GM19240 (cell line): ENCODE data around the gene UBL5.
"Not testable (repeated sequence)": the region's sequence is repeated elsewhere in the genome, so short reads cannot be mapped to it uniquely, and the experiment has no call there.

Experiments
- DNase-seq: peaks from one replicate; pipeline ENCODE4 v3.0.0; 2011; ENCODE audit warnings: low spot score; ENCODE audit not compliant: insufficient read length

The UBL5 gene

GRCh38 chr19:9827289-9828238 lies at the start of gene UBL5:
TSS of gene UBL5 (plus strand) at chr19:9827918. CDS start at chr19:9828338, 420 bp downstream.
- DNase-seq = peak; percentile 69

- DNase-seq = no peak
Observed at GRCh38 chr19:9782338-9782737, 45.4 kb upstream of the UBL5 start.

- DNase-seq = not testable (repeated sequence)
Observed at GRCh38 chr19:9784163-9784496, 43.6 kb upstream of the UBL5 start.

DNA sequence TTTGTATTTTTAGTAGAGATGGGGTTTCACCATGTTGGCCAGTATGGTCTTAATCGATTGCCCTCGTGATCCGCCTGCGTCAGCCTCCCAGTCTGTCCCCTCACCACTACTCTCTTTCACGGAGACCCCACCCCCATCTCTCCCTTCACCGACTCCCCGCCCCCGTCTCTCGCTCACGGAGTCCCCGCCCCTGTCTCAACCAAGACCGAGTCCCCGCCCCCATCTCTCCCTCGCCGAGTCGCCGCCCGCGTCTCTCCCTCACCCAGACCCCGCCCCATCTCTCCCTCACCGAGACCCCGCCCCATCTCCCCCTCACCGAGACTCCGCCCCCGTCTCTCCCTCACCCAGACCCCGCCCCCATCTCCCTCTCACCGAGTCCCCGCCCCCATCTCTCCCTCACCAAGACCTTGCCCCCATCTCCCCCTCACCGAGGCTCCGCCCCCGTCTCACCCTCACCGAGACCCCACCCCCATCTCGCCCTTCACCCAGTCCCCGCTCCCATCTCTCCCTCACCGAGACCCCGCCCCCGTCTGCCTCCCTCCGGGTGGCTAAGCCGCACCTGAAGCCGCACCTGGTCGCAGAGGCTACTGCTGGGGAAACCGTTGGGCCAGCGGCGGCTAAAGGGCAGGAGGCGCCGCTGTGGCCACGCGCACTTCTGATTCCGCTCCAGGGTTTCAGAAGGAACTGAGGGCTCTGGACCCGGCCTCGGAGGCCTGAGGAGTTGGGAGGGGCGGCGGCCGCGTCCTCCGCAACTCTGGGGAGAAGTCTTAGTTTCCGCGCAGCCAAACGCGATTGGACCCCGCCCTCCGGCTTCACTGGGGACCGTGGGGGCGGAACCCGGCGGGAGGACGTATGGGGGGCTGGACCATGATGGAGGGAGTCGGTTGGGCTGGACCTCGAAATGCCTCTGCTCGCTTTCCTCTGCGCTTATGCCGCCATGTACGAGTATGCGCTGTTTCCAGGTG lies 42.1 kb upstream of the UBL5 start:
- peak; percentile 65 for DNase-seq

GRCh38 chr19:9786342-9786741 lies 41.4 kb upstream of the UBL5 start:
- DNase-seq = no peak

- no peak for DNase-seq
Observed at GRCh38 chr19:9786819-9787218, 40.9 kb upstream of the UBL5 start.

DNA sequence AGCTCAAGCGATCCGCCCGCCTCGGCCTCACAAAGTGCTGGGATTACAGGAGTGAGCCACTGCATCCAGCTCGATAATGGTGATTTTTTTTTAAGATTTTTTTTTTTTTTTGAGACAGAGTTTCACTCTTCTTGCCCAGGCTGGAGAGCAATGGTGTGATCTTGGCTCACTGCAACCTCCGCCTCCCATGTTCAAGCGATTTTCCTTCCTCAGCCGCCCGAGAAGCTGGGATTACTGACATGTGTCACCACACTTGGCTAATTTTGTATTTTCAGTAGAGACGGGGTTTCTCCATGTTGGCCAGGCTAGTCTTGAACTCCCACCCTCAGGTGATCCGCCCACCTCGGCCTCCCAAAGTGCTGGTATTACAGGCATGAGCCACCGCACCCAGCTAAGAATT lies 39.1 kb upstream of the UBL5 start:
- not testable (repeated sequence) for DNase-seq

- DNase-seq = no peak
Observed at GRCh38 chr19:9789066-9789465, 38.7 kb upstream of the UBL5 start.

- DNase-seq = not testable (repeated sequence)
Observed at GRCh38 chr19:9789579-9789978, 38.1 kb upstream of the UBL5 start.

DNA sequence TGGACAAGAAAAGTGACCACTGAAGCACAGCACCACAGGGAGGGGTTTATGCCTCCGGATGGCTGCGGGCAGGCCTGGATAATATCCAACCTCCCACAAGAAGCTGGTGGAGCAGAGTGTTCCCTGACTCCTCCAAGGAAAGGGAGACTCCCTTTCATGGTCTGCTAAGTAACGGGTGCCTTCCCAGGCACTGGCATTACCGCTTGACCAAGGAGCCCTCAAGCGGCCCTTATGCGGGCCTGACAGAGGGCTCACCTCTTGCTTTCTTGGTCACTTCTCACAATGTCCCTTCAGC lies 36.7 kb upstream of the UBL5 start:
- DNase-seq = not testable (repeated sequence)

- no peak for DNase-seq
Observed at GRCh38 chr19:9791552-9792205, 36.0 kb upstream of the UBL5 start.

DNA sequence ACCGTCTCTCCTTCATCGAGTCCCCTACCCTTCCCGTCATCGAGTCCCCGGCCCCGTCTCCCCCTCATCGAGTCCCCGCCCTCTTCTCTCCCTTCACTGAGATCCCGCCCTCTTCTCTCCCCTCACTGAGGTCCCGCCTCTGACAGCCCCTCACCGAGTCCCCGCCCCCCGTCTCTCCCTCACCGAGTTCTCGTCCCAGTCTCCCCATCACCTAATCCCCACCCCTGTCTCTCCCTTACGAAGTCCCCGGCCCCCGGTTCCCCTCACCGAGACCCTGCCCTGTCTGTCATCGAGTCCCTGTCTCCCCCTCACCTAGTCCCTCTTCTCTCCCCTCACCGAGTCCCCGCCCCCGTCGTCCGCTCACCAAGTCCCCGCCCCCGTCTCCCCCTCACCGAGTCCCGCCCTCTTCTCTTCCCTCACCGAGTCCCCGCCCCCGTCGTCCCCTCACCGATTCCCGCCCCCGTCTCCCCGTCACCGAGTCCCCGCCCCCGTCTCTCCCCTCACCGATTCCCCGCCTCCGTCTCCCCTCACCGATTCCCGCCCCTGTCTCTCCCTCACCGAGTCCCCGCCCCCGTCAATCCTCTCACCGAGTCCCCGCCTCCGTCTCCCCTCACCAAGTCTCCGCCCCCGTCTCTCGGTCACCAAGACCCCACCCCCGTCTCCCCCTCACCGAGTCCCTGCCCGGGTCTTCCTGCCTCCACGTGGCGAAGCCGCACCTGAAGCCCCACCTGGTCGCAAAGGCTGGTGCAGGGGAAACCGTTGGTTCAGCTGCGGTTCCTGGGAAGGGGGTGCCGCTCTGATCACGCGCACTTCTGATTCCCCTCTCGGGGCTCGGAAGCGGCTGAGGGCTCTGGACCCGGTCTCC lies 35.3 kb upstream of the UBL5 start:
- DNase-seq = no peak

DNA sequence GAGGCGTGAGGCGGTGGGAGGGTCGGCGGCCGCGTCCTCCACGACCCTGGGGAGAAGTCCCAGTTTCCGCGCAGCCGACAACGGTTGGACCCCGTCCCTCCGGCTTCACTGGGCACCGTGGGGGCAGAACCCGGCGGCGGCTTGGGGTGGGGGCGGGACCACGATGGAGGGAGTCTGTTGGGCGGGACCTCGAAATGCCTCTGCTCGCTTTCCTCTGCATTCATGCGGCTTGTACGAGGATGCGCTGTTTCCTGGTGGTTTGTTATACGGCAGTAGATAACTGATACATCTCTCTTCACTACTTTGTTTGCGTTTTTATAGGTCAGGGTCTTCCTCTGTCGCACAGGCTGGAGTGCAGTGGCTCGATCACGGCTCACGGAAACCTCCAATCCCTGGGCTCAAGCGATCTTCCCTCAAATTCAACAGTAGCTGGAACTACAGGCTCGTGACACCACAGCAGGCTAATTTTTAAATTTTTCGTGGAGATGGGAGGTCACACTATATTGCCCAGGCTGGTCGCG lies 34.6 kb upstream of the UBL5 start:
- DNase-seq = no peak

DNA sequence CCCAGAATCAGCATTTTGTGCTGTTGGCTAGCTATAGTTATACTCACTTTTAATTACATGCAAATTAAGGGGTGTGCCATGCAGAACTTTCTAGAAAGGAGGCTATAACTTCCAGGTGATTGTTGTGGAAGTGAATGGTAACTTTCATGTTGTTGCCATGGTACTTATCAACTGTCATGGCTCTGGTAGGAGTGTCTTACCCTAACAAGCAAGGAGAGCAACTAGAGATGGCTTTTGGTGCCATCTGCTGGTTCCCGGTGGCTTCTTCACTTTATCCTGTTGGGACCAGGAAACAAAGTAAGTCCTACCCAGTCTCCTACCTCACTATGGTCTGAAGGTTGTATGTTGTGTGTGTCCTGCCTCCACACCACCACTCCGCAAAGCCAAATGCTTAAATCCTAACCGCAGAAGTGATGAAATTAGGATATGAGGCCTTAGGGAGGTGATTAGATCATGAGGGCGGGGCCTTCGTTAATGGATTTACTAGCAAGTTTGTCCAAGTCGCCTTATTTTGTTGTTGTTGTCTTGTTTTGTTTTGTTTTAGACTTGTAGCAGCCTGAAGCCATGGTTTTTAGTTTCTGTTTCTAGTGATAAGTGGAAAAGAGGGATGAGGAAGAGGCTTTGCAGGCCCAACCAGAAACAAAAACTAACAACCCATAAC lies 31.5 kb upstream of the UBL5 start:
- DNase-seq = peak; percentile 44

DNA sequence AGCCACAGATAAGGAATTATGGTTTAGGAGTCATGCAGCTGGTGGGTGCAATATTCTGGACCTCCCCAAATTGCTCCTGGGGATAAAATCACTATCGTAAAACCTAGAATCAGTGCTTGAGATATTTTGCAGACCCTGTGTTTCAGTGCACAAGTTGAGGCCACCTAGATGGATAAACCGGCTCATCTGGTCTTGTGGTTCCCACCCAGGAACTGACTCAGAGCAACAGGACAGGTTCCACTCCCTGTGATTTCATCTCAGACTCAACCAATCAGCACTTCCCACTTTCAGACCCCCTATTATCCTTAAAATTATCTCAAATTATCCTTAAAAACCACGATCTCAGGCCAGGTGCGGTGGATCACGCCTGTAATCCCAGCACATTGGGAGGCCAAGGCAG lies 29.8 kb upstream of the UBL5 start:
- no peak for DNase-seq

- no peak for DNase-seq
Observed at GRCh38 chr19:9799162-9799561, 28.6 kb upstream of the UBL5 start.

DNA sequence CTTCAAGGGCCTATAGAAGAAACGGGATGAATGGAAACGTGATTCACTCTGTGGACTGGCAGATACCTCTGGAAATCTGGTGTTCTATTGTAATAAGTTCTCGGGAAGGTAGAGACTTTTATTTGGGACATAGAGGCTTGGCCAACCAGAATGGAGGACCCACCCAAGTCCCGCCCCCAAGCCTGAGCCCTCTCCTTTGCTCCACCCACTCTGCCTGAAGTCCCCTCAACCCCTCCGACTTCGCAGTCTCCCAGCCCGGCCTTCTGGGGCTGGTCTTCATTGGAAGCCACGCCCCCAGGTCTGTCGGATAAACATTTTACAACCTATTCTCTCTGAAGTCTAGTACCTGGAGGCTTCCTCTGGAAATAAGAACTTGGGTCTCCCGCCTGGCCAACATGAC lies 25.7 kb upstream of the UBL5 start:
- DNase-seq = no peak

DNA sequence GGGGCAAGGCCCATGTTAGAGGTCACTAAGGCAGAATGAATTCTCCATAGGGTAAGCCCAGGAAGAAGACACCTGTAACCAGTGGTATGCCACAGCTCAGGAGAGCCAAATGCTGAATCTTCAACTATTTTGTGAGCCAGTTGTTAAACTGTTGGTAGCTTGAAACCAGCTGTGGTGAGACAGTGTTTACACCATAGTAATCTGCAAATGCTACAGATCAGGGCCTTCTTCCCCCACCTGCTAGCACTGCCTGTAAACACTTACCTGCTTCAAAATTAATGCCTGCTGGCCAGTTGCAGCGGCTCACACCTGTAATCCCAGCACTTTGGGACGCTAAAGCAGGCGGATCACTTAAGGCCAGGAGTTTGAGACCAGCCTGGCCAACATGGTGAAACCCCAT lies 20.9 kb upstream of the UBL5 start:
- no peak for DNase-seq

DNA sequence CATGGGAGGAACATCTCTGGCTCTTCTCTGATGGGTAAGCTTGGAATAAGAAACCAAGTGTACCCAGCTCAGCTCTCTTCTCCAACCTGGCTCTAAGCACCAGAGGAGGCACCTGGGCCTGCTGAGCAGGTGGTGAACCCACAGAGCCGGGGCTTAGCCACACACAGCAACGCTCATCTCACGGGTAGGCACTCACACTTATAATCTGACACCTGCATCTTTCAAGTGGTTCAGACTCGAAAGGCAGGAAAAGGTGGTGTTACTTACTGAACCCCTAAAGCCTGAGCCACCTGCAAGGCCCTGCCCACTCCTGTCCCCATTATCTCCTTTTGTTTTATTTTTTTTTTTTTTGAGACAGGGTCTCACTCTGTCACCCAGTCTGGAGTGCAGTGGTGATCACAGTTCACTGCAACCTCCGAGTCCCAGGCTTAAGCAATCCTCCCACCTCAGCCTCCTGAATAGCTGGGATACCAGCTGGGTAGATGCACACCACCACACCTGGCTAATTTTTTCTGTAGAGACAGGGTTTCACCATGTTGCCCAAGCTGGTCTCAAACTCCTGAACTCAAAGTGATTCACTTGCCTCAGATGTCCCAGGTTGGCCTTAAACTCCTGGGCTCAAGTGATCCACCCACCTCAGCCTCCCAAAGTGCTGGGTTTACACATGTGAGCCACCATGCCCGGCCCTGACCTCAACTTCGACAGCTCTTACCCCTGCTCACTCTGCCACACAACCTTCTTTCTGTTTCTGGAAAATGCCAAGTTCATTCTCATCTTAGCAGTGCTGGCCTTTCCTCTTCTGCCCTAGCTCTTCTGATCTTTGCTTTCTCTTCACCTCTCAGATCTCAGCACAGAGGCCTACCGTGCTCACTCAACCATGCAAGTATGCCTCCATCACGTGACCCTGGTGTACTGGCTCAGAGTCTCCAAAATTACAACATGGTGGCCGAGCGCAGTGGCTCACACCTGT lies 18.6 kb upstream of the UBL5 start:
- DNase-seq = no peak
